Anterior cingulate cortex (tissue), 58 donors: Measurements from ENCODE around the gene ARHGAP8.
"Not testable (repeated sequence)": the region's sequence is repeated elsewhere in the genome, so short reads cannot be mapped to it uniquely, and the experiment has no call there.

Experiments
- DNase-seq, 58 donors: peaks; one replicate each; lab custom pipeline; 2025; lab: John Stamatoyannopoulos, UW

The ARHGAP8 gene

DNA sequence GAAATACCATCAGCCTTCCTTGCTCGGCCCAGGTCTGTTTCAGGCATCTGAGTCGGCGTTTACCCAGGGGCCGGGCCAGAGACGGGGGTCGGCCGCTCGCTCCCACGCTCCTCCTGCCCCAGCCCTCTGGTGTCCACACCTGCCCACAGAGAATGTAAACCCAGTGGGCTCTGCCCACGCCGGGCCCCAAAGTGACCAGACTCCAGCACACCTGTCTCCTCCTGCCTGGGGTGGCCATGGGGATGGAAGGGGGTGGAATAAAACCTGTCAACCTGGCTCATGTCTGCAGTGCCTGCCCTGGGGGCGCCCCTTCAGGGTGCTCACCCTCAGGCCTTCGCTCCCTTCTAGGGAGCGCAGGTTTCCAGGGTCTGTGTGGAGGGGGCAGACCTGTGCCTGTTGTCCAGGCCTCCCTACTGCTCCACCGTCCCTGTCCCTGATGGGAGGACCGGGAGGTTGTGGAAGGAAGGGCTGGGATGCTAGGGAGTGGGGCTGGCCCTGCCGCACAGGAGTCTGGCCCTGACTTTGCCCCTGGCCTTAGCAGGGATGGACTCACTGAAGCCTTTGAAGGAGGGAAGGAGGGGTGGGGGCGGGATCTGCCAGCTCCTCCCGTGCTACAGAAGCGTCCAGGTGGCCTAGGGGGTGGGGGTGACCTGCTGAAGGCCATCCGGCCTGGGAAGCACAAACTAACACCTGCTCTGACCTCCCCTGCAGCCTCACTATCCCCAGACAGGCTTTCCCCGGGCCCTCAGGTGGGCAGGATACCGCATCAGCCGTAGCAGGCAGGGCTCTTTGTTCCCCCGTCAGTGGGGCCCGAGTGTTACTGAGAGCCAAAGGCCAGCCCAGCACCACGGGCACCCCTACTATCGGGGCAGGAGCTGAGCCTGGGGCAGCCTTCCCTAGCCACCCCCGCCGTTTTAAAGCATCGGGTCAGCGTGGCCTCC is 14.7 kb upstream of the ARHGAP8 start:
- no peak for DNase-seq

DNA sequence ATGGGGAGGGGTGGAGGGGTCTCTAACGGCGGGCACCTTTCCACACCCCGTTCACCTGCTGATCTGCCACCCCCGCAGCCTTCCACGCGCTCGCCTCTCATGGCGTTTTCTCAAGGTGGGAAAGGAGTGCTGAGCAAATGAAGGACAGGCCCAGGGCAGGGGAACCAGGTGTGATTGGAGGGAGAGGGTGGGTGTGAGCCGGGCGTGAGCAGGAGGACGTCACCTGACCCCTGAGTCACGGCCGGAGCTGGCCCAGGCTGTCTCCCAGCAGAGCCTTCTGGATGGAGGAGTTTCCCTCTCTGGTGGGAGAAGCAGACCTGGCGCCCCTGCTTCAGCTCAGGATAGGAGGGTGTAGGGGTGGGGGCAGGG is 14.0 kb upstream of the ARHGAP8 start:
- no peak for DNase-seq

DNA sequence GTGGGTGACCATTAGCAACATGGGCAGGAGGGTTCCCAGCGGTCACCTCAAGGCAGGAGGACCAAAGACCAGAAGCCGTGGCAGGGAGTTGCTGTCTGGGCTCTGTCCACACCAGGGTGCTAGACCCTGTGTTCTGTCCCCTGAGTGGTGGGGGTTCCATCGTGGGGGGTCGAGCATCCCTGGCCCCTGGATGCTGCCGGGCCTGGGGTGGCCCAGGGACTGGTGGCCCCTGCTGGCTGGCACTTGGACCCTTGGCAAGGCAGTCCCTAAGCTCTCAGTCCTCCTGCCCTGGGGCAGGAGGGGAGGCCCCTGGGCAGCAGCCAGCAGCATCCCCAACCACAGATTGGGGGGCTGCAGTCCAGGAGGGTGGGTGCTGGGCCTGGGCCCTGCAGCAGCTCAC is 13.4 kb upstream of the ARHGAP8 start:
- no peak for DNase-seq

DNA sequence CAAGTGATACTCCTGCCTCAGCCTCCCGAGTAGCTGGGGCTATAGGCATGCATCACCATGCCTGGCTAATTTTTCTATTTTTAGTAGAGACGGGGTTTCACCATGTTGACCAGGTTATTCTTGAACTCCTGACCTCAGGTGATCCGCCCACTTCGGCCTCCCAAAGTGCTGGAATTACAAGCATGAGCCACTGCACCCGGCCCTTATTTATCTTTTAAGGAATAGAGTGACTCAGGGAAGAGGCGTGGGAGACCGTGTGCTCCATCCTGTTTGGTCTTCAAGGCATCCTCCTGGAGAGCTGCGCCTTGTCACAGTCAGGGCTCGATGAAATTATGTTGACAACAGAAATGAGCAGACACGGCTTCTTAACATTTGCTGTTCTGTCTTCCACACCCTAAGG is 12.7 kb upstream of the ARHGAP8 start:
- DNase-seq = not testable (repeated sequence)

DNA sequence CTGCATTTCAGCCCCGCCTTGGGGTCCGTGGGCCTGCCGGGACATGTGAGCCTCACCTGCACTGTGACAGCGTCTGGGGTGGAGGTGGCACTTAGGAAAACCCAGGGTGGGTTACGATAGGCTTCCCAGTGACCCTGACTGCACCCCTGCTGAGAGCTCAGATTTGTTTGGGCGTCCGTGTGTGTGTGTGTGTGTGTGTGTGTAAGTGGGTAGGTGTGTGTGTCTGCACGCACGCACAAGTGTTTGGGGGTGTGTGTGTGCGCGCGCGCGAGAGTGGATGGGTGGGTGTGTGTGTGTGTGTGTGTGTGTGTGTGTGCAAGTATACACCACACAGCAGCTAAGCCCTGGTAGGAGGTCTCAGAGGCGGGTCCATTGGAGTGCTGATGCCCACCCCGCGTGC is 12.1 kb upstream of the ARHGAP8 start:
- no peak for DNase-seq

DNA sequence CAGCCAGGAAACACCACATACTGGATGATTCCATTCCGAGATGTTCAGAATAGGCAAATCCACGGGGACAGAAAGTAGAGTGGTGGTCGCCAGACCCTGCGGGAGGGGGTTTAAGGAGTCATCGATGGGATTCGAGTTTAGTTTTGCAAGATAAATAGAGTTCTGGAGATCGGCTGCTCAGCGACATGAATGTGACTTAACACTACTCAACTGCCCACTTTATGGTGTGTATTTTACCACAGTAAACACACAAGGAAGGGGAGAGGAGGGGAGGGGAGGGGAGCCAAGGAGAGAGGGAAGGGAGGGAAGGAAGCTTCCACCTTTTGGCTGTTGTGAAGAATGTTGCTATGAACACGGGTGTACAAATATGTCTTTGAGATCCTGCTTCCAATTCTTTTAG is 10.4 kb upstream of the ARHGAP8 start:
- no peak for DNase-seq

DNA sequence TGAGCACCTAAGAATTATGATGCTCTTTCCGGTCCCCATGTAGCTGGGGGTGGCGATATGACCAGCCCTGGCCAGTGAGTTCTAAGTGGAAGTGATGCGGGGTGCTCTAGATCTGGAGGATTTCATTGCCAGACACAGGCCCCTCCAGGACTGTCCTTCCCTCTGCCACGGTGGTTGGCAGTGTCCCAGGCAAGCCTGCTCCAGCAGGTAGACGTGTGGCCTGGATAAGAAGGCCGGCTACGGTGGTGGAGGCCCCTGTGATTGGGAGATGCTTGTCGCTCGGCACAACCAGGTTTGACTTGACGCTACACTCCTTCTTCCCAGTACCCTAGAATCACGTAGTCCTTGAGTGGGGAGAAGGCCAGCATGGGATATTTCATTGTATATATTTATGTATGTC is 9.1 kb upstream of the ARHGAP8 start:
- no peak for DNase-seq

DNA sequence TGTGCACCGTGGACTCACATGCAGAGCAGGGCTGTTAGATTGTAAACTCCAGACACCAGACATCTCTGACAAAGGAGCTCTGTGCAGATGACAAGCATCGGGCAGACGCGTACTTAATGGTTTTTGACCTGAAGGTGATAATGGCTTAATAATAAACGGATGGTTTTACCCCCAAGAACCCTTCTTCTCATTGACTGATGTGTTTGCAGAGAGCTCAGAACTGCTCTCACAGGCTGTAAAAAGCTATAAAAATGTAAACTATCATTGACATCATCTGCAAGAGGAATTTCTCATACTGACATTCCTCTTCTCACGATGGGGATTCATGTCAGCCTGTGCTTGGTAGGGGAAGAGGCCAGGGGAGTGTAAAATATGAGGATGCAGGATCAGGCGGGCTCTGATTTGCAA is 8.6 kb upstream of the ARHGAP8 start:
- DNase-seq = no peak

DNA sequence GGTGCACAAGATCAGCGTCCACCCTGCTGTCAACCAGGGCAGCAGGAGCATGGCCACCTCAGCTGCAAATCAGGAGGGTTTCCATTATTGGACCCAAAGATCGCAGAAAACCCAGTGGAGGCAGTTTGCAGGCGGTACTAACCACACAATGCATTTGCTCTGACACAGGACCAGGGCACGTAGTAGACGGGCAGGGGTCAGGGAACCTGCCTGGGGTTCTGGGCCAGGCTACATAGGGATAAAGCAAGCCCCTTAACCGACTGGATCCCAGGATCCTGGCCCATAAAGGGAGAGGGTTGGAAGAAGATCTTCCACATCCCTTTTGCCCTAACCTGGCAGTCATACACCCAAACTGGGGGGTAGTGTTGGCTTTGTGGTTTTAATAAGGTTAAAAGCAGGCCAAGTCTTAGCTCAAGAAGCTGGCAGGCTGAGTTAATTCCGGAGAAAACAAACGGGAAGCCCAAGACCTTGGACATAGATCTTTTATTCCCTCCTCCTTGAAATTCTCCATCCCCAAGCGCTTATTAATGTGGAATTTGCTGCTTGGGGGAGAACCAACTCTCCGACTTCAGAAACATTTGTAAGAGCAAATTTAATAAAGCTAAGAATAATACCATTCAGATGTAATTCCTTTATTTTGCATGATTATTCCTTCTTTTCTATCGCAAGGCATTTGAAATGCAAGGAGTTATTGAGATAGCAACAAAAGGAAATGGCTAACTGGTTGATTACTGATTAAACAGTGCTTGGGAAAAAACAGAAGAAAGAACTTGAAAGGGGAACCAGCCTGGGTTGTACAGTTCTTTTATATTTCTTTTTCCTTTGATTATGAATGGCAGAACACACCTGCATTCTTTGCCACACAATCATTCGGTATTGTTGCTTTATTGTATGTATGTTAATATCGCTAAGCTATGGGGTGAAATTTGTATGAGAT is 6.3 kb upstream of the ARHGAP8 start:
- DNase-seq = peak in 2 of 58 donors; percentile 17 to 20

DNA sequence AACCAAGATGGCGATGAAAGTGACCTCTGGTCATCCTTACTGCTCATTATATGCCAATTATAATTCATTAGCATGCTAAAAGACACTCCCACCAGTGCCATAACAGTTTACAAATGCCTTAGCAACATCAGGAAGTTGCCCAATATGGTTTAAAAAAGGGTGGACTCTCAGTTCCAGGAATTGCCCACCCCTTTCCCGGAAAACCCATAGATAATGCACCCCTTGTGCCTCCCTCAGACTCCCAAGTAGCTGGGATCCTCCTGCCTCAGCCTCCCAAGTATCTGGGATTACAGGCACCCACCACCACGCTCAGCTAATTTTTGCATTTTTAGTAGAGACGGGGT is 4.6 kb upstream of the ARHGAP8 start:
- DNase-seq = not testable (repeated sequence)

DNA sequence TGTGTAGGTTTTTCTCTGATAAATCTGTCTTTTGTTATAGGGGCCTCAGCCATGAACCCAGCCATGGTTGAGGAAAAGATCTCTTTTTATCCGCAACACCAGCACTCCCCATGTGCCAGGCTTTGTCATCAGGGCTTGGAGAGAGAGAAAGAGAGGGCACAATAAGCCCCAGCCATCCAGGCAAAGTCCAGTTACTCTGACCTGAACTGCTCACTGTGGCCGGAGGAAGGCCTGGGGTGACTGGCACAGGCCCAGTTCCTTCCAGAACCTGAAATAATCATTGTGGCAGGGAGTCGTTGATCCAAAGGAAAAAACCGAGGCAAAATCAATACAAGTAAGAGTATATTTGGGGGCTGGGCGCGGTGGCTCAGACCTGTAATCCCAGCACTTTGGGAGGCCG is 3.9 kb upstream of the ARHGAP8 start:
- DNase-seq = no peak

DNA sequence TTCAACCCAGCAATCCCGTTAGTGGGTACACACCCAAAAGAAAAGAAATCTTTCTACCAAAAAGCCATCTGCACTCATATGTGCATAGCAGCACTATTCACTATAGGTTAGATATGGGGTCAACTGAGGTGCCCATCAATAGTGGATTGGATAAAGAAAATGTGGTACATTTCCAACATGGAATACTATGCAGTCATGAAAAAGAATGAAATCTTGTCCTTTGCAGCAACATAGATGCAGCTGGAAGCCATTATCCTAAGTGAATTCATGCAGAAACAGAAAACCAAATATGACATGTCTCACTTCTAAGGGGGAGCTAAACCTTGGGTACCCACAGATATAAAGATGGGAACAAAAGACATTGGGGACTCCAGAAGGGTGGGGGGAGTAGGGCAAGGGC is 1.9 kb upstream of the ARHGAP8 start:
- no peak for DNase-seq

DNA sequence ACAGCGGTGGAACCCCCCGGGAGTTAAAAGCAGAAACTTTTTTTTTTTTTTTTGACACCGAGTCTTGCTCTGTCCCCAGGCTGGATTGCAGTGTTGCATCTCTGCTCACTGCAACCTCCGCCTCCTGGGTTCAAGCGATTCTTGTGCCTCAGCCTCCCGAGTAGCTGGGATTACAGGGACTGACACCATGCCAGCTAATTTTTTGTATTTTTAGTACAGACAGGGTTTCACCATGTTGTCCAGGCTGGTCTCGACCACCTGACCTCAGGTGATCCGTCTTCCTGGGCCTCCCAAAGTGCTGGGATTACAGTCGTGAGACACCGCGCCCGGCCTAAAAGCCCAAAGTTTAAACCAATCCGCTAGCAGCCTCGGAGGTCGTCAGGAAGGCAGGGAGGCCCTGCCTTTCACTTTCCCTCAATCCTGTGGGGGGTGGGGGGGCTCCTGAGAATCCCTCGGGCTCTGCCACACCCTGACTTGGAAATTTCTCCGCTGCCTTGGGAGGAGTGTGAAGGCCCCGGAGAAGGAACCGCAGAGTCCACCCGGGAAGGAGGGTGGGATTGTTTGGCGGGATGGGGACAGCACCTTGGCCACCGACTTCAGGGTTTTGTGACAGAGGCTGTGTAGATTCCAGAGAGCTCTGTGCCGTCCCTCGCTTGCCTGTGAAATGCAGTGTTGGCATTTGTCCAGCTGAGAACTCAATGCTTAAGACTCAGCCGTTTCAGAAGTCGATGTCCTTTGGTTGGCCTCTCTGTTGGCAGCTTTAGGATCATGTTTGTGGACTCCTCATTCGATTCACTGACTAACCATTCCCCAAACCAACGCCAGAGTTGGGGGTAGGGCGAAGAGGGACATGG is 1.0 kb downstream of the ARHGAP8 start:
- no peak for DNase-seq

DNA sequence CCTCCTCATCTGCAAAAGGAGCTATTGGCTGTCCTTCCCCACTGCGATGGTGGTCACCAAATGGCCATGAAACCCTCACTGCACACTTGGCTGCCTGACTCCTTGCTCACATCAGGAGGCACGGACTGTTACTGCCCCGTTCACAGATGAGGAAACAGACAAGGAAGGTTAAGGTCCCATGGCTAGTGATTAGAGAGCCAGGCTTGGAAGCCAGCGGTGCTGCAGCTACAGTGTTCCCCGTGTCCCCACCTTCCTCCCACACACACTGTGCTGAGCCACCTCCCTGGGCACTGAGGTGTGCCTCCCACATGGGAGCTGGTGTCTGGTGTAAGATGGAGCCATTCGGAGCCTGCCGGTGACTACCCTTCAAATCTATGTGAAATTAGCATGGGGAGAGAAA is 2.6 kb downstream of the ARHGAP8 start:
- DNase-seq = no peak

DNA sequence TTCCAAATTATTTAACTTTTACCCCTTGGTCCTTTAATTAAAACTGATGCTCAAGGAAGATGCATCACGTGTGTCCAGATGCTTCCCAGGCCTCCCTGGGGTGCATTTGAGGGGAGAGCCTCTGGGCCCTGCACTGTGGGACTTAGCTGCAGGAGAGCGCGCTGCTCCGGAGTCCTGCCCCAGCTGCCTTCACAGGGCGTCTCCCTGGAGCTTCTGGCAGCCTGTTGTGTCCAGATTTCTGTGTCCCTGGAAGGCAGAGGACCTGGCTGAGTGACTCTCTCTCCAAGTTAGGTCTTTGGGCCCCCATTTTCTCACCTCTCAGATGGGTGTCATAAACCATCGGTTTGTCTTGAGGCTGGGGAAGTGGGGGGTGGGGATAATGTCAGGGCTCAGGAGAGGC is 3.0 kb downstream of the ARHGAP8 start:
- DNase-seq = no peak

DNA sequence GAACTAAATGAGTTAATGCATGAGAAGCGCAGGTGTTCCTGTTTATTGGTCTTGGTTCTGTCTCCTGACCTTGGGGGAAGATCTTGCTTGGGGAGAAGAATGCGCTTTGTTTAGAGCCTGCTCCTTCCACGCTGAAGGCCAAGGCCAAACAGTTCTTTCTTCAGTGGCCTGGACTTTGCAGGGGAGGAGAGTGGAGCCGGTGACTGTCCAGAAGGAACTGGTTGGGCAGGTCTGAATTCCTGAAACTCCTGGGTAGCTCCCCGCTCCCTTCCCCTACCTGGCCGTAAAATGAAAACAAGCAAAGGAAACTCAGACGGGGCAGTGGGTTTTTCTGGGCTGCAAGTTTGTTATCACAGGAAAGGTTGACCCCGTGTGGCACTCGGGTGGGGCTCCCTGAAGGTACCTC is 3.6 kb downstream of the ARHGAP8 start:
- DNase-seq = no peak

DNA sequence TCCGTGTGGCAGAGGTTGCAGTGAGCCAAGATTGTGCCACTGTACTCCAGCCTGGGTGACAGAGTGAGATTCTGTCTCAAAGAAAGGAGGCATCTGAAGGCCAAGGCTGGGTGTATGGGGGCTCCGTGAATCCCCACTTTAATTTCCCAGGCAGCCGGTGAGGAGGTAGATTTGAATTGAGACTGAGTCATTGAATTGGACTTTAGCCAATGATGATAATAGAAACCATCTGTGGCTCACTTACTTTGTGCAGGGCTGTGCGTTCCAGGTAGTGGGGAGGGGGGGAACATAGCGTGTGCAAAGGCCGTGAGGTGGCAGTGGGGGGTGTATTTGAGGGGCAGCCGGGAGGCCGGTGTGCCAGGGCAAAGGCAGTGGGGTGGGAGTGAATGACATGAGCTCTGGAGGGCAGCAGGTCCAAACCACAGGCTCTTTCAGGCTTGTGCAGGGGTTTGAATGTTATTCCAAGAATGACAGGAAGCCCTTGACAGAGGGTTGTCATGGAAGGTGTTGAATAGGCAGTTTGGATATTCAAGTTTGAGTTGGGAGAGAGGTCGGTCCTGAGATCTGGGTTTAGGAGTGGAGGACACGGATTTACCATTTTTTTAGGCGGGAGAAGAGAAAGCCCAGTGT is 6.1 kb downstream of the ARHGAP8 start:
- no peak for DNase-seq

DNA sequence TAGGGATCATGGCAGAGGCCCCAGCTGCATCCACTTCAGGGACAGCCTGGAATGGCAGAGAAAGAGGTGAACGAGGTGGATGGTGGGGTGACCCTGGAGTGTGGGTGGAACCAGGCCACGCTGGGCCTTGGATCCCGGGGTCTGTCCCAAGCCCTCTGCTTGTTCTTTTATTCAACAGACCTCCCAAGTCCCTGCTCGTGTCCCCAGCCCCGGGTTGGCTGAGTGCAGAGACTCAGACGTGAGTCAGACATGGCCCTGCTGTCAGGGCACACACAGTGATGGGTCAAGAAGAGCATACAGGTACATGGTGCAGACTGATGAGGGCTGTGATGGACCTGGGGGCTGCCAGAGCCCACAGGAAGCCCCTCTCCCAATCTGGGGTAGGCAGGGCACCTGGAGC is 6.6 kb downstream of the ARHGAP8 start:
- no peak for DNase-seq

DNA sequence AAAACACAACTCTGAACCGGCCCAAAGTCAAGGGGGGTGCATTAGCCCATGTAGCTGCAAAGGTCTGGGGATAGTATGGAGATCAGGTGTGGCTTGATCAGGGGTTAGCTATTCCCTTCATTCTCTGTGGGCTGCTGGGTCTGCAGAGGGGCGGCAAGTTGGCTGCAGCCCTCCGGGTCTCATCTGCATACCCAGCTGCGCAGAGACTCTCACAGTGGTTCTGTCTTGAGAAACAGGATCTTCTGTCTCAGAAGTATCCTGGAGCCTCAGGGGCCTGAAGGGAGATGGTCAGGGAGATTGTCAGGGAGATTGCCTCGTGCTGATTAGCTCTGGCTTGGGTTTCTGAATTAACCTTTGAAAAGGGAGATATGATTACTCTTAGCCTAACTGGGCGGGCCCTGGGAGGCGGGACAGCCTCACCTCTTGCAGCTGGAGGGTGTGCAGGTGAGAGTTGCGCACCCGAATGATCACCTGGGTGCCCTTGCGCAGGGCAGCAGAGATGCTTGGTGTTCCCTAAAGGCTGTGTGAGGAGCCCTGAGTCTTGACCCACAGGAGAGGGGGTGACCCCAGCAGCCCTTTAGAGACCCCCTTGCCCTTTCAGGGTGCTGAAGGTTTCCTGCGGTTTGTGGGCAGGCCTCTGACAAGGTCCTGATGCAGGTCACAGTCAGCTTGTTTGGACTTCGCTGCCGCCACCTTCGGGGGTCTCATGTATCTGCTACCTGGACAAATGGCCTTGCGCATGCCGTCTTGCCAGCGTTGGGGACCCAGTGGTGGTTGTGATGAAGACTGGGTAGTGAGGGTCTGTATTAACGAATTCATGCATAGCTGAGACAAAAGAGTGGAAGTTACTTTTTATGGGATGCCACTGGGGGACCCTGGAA is 7.3 kb downstream of the ARHGAP8 start:
- DNase-seq = no peak
